Measurements from ENCODE around the gene SYCE3.
A peak's percentile ranks its signal among the peaks of the same experiment; 100 is the strongest.

The SYCE3 gene

GRCh38 chr22:50505776-50506610, 56.7 kb downstream of the SYCE3 start:
- peak overlapping the region; percentile 97 for H3K4me3 ChIP-seq (ENCODE audit: low read length)
- TF ChIP-seq CTCF (conservative IDR thresholded peaks at IDR 0.05; ENCODE audit: low read length), result no peak
- DNase-seq (ENCODE audit: low read depth), result no peak

DNA sequence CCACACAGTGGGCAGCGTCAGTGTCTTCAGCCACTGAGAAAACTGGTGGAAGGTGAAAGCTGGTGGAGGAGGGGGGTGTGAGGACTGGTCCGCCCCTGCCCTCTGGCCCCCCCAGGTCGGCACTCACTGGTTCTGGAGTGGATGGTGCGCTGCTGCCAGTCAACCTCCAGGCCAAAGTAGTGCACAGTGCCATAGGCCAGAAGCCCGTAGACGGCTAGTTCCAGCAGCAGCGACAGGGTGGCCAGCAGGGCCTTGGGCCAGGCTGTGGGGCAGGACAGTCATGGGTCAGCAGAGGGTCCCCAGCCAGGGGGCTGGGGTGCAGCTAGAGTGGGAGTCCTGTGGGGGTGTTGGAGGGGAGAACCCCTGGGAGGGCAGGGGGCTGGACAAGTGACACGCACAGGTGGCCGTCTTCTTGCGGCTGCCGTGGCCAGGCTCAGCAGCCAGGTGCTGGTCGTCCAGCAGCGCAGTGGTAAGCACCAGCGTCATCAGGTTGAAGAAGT, 57.4 kb downstream of the SYCE3 start:
- DNase-seq (ENCODE audit: low read depth), result no peak
- H3K4me3 ChIP-seq (ENCODE audit: low read length), result no peak overlapping the region
- TF ChIP-seq CTCF (conservative IDR thresholded peaks at IDR 0.05; ENCODE audit: low read length), result no peak

DNA sequence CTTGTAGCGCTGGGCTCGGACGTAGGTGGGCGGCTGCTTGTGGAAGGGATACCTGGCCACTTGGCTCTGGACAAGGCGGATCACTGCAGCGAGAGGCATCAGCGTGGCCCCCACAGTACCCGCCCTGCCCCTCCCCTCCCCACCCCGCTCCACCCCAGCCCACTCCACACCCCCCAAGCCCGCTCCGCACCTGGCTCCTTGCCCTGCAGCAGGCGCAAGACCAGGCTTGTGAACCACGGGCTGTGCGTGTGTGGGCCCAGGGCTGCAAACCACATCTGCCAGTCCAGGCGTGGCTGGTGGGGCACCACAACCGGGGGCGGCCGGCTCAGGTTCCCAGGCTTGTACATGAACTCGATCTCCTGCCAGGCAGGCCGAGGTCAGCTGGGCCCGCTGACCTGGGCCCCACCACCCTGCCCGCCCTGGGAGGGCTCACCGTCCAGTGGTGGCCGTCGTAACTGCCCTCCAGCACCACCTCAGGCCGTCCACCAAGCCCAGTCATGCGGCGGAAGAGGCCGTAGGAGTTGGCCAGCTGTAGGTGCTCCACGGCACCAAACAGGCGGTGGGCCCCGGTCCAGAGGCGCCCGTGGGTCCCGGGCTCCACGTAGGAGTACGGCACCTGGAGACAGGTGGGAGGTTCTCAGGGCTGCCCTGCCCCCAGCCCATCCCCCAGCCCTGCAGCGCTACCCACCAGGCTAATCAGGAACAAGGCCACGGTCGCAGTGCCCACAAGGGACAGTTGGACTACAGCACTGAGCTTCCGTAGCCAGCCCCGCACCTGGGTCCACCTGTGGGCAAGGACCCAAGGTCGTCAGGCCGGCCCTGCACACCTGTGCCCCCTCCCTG, 58.1 kb downstream of the SYCE3 start:
- no peak overlapping the region for H3K4me3 ChIP-seq (ENCODE audit: low read length)
- no peak for TF ChIP-seq CTCF (conservative IDR thresholded peaks at IDR 0.05; ENCODE audit: low read length)
- no peak for DNase-seq (ENCODE audit: low read depth)

DNA sequence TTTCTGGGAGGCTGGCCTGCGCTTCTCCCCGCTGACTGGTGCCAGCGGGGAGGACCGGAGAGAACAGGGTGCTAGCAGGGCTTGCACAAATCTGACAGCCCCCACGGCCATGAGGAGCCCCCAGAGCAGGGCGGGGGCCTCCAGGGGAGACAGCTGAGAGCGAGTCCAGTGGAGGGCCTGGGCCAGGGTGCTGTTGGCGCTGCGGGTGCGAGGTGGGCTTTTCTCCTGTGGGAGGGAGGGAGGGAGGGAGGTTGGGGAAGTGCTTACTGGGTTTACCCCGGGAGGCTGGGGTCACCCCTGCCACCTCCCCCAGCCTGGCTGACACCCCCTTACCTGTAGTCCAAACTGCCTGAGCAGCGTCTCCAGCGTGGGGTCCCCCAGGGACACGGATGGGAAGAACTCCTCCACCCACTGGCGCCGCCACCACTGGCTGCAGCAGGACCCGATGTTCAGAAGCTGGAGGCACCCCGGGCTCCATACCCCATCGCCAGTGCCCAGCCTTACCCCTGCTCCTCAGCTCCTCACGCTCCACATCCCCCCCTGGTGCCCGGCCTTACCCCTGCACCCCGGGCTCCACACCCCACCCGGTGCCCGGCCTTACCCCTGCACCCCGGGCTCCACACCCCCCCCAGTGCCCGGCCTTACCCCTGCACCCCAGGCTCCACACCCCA, 59.1 kb downstream of the SYCE3 start:
- no peak for DNase-seq (ENCODE audit: low read depth)
- TF ChIP-seq CTCF (conservative IDR thresholded peaks at IDR 0.05; ENCODE audit: low read length), result no peak
- no peak overlapping the region for H3K4me3 ChIP-seq (ENCODE audit: low read length)

GRCh38 chr22:50502628-50503474, 59.9 kb downstream of the SYCE3 start:
- H3K4me3 ChIP-seq (ENCODE audit: low read length), result no peak overlapping the region
- no peak for TF ChIP-seq CTCF (conservative IDR thresholded peaks at IDR 0.05; ENCODE audit: low read length)
- DNase-seq (ENCODE audit: low read depth), result no peak

- DNase-seq (ENCODE audit: low read depth), result no peak
- TF ChIP-seq CTCF (conservative IDR thresholded peaks at IDR 0.05; ENCODE audit: low read length), result no peak
- H3K4me3 ChIP-seq (ENCODE audit: low read length), result no peak overlapping the region
Observed at GRCh38 chr22:50502096-50502495, 60.6 kb downstream of the SYCE3 start.
